Hematopoietic multipotent progenitor cell treated with erythropoietin and hydrocortisone succinate and interleukin-3 and kit ligand, for 6 days (in vitro differentiated cells): Measurements from ENCODE around the gene CYP46A1.

Experiments
- DNase-seq: peaks from one replicate; pipeline ENCODE4 v3.0.0-alpha.2; 2015

Gene CYP46A1

GRCh38 chr14:99674776-99675381 is 9.2 kb upstream of the CYP46A1 start:
- DNase-seq = no peak

- no peak for DNase-seq
Measured at GRCh38 chr14:99675382-99675835, 8.7 kb upstream of the CYP46A1 start.

- DNase-seq = no peak
Measured at GRCh38 chr14:99675951-99676350, 8.1 kb upstream of the CYP46A1 start.

DNA sequence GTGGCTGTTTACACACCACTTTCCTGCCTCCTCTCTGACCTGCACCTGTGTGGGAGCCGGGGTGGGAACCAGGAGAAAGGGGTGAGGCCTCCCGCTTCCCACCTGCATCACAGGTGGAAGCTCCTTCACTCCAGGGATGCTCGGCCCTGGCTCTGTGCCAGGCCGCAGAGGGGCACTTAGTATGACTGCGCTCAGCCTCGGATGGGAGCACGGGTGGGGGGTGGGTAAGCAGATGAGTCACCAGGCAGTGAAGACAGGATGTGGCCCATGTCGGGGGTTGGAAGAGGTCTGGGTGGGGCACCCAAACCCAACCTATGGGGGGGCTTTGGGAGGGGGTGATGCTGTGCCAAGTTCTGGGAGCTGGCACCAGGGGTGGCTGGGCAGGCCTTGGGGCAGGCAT is 7.4 kb upstream of the CYP46A1 start:
- DNase-seq = no peak

- no peak for DNase-seq
Measured at GRCh38 chr14:99677231-99678140, 6.6 kb upstream of the CYP46A1 start.

- no peak for DNase-seq
Measured at GRCh38 chr14:99678198-99678597, 5.9 kb upstream of the CYP46A1 start.

GRCh38 chr14:99679111-99679510 is 5.0 kb upstream of the CYP46A1 start:
- DNase-seq = no peak

GRCh38 chr14:99679543-99679942 is 4.6 kb upstream of the CYP46A1 start:
- no peak for DNase-seq

- DNase-seq = no peak
Measured at GRCh38 chr14:99679996-99680395, 4.1 kb upstream of the CYP46A1 start.

DNA sequence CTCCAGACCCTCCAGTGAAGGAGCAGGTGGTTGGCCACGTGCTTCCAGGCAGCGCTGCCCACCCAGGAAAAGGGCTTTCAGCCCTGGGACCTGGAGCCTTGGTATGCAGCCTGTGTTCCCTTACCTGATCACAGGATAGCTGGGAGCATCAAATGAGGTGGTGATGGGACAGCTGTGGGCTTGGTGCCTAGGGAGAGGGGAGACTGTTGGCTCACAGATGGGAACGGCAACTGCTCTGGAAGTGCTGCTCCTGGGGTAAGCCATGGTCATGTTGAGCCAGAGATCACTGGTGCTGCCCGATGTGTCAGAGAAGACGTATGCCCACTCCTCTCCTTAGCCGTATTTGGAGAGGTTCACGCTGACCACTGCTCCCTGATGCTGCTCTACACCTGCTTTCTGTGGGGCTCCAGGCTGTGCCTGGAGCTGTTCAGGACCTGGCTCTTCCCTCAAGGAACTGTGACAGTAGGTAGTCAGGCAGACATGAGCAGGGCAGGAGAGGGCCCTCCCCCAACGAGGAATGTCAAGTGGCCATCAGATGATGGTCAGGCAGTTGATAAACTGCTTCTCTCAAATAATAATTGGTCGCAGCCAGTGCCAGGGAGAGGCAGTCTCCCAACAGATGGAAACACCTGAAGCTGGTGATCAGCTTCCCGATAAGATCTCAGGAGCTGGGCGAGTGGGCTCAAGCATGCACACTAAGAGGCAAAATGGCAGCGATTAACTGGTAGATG is 2.8 kb upstream of the CYP46A1 start:
- DNase-seq = no peak

DNA sequence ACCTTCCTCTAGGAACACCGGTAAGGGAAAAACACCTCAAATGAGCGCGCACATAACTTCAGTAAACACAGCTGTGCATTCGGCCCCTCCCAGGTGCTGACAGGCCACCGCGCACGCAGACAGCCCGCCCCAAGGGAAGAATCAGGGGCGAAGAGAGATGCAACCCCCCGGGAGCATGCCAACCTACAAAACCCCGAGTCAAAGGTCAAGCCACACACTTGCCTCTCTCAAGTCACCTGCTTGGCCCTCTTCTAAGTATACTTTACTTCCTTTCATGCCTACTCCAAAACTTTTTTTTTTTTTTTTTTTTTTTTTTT is 2.3 kb upstream of the CYP46A1 start:
- DNase-seq = no peak

- peak; percentile 86 for DNase-seq
Measured at GRCh38 chr14:99682809-99683618, 1.1 kb upstream of the CYP46A1 start.

GRCh38 chr14:99684410-99684934 is 374 bp downstream of the CYP46A1 start:
- DNase-seq = no peak

DNA sequence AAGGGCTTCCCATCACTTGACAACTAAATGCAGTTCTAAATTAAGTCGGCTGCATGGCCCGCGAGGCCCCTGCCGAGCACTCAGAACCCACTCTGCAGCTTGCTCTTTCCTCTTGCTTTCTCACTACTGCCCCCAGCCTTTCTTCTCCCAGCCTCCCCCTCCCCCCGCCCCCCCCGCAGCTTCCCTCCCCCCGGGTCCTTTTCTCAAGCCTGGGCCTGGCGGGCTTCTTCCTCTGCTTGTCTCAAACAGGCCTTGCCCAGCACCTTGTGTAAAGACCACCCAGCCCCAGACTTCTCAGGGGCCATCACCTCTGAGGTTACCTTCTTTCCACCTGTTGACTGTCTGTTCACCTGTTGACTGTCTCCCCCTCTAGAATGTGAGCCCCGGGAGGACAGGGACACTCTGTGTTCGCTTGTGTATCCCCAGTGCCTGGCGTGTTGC is 1.1 kb downstream of the CYP46A1 start:
- DNase-seq = no peak

DNA sequence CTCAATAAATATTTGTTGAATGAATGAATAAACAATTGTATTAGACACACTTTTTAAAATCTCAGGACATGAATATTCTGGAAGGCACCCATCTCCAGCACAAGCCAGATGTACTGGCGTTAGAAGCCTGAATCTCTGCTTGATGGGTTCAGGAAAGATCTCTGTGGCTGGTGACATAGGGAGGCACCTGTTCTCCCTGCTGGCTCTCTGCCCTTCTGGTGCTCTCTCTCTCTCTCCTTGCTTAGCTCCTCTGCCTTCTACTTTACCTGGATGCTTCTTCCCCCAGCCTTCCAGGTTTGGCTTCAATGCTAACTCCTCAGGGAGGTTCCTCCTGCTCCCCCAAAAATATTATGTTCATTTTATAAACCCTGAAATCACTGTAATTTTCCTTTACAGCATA is 1.5 kb downstream of the CYP46A1 start:
- DNase-seq = no peak

DNA sequence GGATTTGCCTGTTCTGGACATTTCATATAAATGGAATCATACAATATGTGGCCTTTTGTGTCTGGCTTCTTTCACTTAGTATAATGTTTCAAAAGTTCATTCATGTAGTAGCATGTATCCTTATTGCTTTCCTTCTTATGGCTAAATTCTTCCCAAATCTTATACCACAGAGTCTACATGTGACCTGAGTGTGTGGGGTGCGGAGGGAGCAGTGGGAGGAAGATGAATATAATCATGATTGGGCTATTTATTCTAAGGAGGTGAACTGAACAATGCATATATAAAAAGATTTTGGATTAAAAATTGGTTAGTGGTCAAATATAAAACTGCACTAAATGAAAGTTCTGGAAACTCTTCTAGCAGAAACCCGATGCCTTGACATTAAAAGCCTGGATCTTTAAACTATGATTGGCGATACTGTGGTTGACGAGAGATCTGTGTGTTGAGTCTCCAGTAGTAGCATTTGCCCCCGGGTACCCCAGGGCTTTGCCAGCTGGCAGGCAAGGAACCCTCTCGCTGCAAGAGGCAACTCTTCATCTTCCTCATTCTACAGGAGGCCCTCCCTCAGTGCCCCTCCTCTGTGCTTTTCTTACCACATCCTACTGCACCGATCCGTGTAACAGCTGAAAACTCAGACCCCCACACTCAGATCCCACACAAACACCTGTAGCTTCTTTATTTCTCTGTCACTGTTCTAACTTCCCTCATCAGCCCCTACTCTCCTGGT is 2.6 kb downstream of the CYP46A1 start:
- DNase-seq = no peak

DNA sequence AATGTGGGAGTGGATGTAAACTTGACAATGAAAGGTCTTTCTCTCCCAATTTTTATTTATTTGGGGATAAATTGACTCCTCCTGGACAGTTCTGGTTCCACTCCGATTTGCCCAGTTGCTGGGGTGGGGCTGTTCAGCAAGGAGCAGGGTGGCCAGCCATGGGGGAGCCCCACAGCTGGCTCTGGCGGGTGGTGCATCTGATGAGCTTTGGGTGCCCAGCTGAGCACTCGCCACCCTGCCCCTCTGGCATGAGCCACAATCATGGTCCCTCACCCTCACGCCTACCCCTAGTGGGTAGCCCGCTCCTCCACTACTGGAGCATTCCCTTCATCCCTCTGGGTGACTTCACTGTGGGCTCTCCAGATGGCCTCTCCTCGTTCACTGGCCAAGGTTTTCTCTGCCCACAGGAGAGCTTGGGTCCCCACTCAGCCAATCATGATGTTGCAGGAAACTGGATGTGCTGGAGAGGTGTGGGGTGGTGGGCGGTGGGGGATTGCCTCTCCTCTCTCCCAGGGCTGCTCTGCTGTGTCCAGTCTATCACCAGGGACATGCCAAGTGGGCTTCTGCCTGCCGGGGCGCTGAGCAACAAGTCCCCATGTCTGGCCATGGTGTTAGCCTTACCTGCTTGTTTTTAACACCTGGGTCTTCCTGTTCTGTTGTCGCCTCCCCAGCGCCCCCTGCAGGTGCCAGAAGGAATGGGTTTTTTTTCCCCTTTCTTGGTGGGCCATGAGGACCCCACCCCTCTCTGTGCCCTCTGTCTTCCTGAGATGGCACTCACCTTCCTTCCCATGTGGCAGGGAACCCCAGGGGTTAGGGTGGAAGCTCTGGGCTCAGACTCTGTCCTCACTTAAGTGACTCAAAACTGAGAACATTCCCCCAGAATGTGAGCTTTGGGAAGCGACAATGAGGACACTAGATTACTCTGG is 3.4 kb downstream of the CYP46A1 start:
- DNase-seq = no peak

GRCh38 chr14:99688210-99688581 is 4.1 kb downstream of the CYP46A1 start:
- DNase-seq = no peak

DNA sequence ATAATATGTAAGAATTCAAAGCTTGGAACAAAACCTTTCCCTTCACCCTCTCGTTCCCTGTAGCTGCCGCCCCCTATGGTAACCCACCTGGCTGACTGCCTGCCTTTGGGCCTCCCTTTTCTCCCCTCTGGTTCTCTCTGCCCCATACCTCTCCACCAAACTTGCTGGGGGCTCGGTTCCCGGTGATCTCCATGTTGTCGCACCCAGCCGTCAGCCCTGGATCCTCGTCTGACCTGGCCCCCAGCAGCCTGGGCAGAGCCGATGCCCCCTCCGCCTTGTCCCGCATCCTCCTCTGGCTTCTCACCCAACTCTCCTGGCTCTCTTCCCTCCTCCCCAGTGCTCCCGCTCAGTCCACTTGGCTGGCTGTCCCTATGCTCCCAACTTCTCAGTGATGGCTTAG is 4.5 kb downstream of the CYP46A1 start:
- no peak for DNase-seq

DNA sequence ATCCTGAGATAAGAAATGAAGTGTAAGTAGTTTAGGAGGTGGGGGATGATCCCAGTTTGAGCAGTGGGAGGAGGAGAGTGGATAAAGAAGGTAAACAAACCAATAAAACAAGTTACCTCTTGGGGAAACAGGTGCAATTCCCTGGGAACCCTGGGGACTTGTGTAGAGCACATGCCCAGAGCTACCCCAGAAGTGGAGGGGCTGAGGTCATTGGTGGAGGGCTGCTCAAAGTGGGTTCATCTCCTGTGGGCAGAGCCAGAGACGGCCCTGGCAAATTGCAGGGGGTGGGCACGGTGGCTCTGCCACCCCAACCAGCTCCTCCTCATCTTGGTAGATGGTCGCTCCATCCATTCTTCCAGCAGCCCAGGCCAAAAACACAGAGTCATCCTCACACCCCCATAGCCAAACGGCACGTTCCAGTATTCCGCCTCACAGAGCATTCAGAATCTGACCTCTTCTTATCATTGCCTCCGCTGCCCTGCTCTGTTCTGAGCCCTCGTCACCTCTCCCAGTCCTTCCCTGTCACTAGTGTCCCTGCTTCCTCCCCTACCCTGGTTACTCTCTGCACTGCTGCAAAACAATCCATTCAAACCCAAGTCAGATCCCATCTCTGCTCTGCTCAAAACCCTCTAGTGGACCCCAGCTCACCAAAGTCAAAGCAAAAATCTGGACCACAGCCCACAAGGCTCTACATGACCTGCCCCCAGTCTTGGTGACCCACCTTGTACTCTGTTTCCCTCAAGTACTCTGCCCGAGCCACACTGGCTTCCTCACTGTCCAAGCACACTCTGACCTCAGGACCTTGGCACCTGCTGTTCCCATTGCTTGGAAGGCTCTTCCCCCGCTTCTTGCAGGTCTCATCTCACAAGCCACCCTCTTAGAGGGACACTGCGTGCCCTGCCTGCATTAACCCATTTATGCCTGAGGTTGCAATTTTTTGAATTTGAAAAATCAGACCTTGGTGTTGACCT is 5.5 kb downstream of the CYP46A1 start:
- DNase-seq = no peak
